DND-41 (cell line): Measurements from ENCODE around the gene TOMM7.

Source experiments
- ATAC-seq: fragments of 200-7000 bp; cut with Tn5 transposase; 3 replicates; pipeline ENCODE4 v1.9.1; 2021; ENCODE audit warnings: low read depth; ENCODE audit not compliant: insufficient read depth
- DNase-seq: peaks from one replicate; pipeline ENCODE4 v3.0.0-alpha.2; 2020
- H2AFZ ChIP-seq: 2 replicates; pipeline ENCODE4 v1.6.0; 2012; ENCODE audit warnings: low read depth, low read length
- H3K27ac ChIP-seq: 2 replicates; pipeline ENCODE4 v1.5.1; 2012; ENCODE audit warnings: low read length, inconsistent platforms
- H3K27me3 ChIP-seq: fragments of 200-600 bp; sonication (generic); 2 replicates; pipeline ENCODE4 v1.6.0; 2012; ENCODE audit warnings: low read length, mild to moderate bottlenecking, inconsistent platforms; ENCODE audit not compliant: insufficient read depth, poor library complexity
- H3K36me3 ChIP-seq: 2 replicates; pipeline ENCODE4 v1.5.1; 2012; ENCODE audit warnings: low read length, inconsistent platforms; ENCODE audit not compliant: insufficient read depth
- H3K4me1 ChIP-seq: 2 replicates; pipeline ENCODE4 v1.5.1; 2012; ENCODE audit warnings: mild to moderate bottlenecking, low read length; ENCODE audit not compliant: insufficient read depth
- H3K4me2 ChIP-seq: 2 replicates; pipeline ENCODE4 v1.6.0; 2012; ENCODE audit warnings: mild to moderate bottlenecking, moderate library complexity, low read length, inconsistent platforms; ENCODE audit not compliant: insufficient read depth
- H3K4me3 ChIP-seq, 2 experiments: fragments of 200-600 bp in 1 of 2; shearing (Covaris generic) in 1 of 2; 2 replicates each; pipeline ENCODE4 v1.5.1; 2012 to 2016; ENCODE audit warnings: inconsistent platforms in 2 of 2, low read length in 2 of 2, mild to moderate bottlenecking in 2 of 2, low read depth in 1 of 2, moderate library complexity in 1 of 2
- H3K79me2 ChIP-seq: 2 replicates; pipeline ENCODE4 v1.6.0; 2012; ENCODE audit warnings: low read length, inconsistent platforms; ENCODE audit not compliant: insufficient read depth
- H3K9ac ChIP-seq: 2 replicates; pipeline ENCODE4 v1.6.0; 2012; ENCODE audit warnings: low read depth, mild to moderate bottlenecking, inconsistent platforms, low read length, moderate library complexity
- H3K9me3 ChIP-seq: 2 replicates; pipeline ENCODE4 v1.5.1; 2012; ENCODE audit warnings: low read length, moderate library complexity, mild to moderate bottlenecking, inconsistent platforms; ENCODE audit not compliant: insufficient read depth, severe bottlenecking
- H4K20me1 ChIP-seq: 2 replicates; pipeline ENCODE4 v1.6.0; 2012; ENCODE audit warnings: low read length; ENCODE audit not compliant: insufficient read depth
- EZH2 ChIP-seq: IDR thresholded peaks from 3 replicates; pipeline ENCODE4 v1.6.1; 2012; ENCODE audit warnings: borderline replicate concordance, low read depth, mild to moderate bottlenecking, moderate library complexity, low read length, inconsistent platforms; ENCODE audit not compliant: severe bottlenecking
- TF ChIP-seq, protein P1 (sequence below): IDR thresholded peaks from 2 replicates; pipeline ENCODE4 v1.5.1; 2012; ENCODE audit warnings: borderline replicate concordance, low read length, moderate library complexity, mild to moderate bottlenecking; ENCODE audit not compliant: poor library complexity, severe bottlenecking; ENCODE audit errors: extremely low read depth

TOMM7 gene

DNA sequence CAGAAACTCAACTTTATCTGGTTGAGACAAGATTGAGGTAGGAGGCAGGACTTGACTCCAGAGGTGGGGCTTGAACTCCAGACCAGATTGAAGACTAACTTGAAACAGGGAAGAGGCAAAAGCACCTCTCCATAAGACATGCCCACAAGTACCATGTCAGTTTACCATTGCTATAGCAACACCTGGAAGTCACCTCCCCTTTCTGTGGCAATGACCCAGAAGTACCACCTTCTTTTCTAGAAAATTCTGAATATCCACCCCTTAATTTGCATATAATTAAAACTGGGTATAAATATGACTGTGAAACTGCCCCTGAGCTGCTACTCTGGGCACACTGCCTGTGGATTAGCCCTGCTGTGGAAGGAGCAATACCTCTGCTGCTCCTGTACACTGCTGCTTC, 4.9 kb upstream of the TOMM7 start:
- H3K36me3 ChIP-seq = no peaks in the 10 kb centered on the region
- no peak for ATAC-seq
- no peak overlapping the region for H3K9ac ChIP-seq
- H3K4me3 ChIP-seq = no peak overlapping the region
- H3K79me2 ChIP-seq = peaks cover under 1% of the 10 kb centered on the region
- H3K27me3 ChIP-seq = peaks cover 4% of the 10 kb centered on the region
- H2AFZ ChIP-seq = no peak overlapping the region
- H3K9me3 ChIP-seq = no peaks in the 10 kb centered on the region
- TF ChIP-seq EZH2 = no peak
- TF ChIP-seq, protein P1, sequence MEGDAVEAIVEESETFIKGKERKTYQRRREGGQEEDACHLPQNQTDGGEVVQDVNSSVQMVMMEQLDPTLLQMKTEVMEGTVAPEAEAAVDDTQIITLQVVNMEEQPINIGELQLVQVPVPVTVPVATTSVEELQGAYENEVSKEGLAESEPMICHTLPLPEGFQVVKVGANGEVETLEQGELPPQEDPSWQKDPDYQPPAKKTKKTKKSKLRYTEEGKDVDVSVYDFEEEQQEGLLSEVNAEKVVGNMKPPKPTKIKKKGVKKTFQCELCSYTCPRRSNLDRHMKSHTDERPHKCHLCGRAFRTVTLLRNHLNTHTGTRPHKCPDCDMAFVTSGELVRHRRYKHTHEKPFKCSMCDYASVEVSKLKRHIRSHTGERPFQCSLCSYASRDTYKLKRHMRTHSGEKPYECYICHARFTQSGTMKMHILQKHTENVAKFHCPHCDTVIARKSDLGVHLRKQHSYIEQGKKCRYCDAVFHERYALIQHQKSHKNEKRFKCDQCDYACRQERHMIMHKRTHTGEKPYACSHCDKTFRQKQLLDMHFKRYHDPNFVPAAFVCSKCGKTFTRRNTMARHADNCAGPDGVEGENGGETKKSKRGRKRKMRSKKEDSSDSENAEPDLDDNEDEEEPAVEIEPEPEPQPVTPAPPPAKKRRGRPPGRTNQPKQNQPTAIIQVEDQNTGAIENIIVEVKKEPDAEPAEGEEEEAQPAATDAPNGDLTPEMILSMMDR = no peak
- no peak overlapping the region for H3K4me2 ChIP-seq
- H3K27ac ChIP-seq = no peak overlapping the region
- H4K20me1 ChIP-seq = no peaks in the 10 kb centered on the region
- peaks cover 15% of the 10 kb centered on the region for H3K4me1 ChIP-seq
- no peak for DNase-seq

DNA sequence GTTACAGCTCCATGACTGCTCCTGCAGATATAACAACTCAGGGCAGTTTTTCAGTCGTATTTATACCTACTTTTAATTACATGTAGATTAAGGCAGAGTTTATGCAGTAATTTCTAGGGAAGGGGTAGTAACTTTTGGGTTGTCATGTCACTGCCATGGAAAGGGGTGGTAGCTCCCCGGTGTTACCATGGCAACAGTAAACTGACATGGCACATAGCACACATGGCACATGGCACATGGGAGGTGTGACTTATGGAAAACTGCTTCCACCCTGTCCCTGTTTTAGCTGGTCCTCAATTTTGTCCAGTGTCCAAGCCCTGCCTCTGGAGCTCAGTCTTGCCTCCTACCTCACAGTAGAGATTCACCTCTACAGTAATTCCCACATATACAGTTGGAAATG, 3.9 kb upstream of the TOMM7 start:
- no peak overlapping the region for H2AFZ ChIP-seq

DNA sequence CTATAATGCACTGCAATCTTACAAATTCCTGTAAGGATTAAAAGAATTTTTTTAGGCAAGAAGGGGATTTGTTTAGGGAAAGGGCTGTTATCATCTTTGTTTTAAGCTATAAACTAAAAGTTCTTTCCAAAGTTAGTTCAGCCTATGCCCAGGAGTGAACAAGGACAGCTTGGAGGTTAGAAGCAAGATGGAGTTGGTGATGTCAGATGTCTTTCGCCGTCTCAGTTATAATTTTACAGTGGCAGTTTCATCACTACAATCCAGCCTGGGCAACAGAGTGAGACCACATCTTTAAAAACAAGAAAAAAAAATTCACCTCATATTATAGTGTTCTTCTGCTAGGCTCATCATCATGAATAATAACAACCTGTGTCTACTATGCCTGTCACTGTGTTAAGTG, 2.1 kb upstream of the TOMM7 start:
- Histone ChIP-seq H3K27ac (no peak overlapping the region), H3K79me2 (peaks cover 28% of the 10 kb centered on the region), H3K9ac (no peak overlapping the region), H2AFZ (no peak overlapping the region), H3K27me3 (peaks cover 4% of the 10 kb centered on the region), H4K20me1 (peaks cover 5% of the 10 kb centered on the region; the same call in 1 of the 2 replicates), H3K9me3 (no peaks in the 10 kb centered on the region), H3K4me3 (no peak overlapping the region), H3K4me1 (peaks cover 36% of the 10 kb centered on the region), H3K4me2 (no peak overlapping the region), H3K36me3 (peaks cover 4% of the 10 kb centered on the region; the same call in 1 of the 2 replicates)
- ATAC-seq = no peak
- TF ChIP-seq EZH2 = no peak
- TF ChIP-seq, protein P1 = no peak
- no peak for DNase-seq

More for the DNA sequence above, 3.9 kb upstream of the TOMM7 start:
- no peak overlapping the region for H3K4me2 ChIP-seq
- H3K36me3 ChIP-seq = no peaks in the 10 kb centered on the region
- TF ChIP-seq EZH2 = no peak
- TF ChIP-seq, protein P1 = no peak
- H3K27ac ChIP-seq = no peak overlapping the region
- peaks cover 10% of the 10 kb centered on the region for H3K79me2 ChIP-seq
- no peak for ATAC-seq
- H3K4me1 ChIP-seq = peaks cover 20% of the 10 kb centered on the region
- no peak overlapping the region for H3K4me3 ChIP-seq
- no peaks in the 10 kb centered on the region for H4K20me1 ChIP-seq
- H3K27me3 ChIP-seq = peaks cover 4% of the 10 kb centered on the region
- no peak for DNase-seq
- H3K9me3 ChIP-seq = no peaks in the 10 kb centered on the region
- H3K9ac ChIP-seq = no peak overlapping the region

DNA sequence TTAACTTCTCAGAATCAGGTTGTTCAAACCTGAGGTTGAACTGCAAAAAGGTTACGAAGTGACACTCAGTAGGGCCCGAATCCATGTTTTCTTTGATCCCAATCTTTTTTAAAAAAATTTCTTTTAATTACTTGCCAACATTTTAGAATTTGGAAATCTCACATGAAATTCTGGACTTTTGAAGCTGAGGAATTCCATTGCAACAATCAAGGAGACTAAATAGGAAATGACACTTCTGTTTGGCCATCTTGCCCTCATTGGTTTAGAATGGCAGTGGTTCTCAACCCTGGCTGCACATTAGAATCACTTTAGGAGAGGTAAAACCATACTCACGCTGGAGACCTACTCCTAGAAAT, 471 bp upstream of the TOMM7 start:
- Histone ChIP-seq H3K79me2 (peaks cover 32% of the 10 kb centered on the region), H3K4me1 (peaks cover 36% of the 10 kb centered on the region), H3K9me3 (no peaks in the 10 kb centered on the region), H3K9ac (peak overlapping the region; percentile 71), H3K27ac (peak overlapping the region; percentile 70), H2AFZ (peak overlapping the region; percentile 91), H3K27me3 (peaks cover 4% of the 10 kb centered on the region), H3K36me3 (peaks cover 8% of the 10 kb centered on the region; the same call in 1 of the 2 replicates), H3K4me2 (peak overlapping the region; percentile 93), H4K20me1 (peaks cover 5% of the 10 kb centered on the region; the same call in 1 of the 2 replicates), H3K4me3 (peak overlapping the region; percentile 45 to 63)
- ATAC-seq = peak; percentile 12
- no peak for DNase-seq
- no peak for TF ChIP-seq EZH2
- TF ChIP-seq, protein P1 = no peak
